ENCODE results near the gene PSMG4. TPM values are rescaled to one million over a fixed set of nuclear protein-coding genes. Genes with fewer than 3 reads are reported as not detected.

PSMG4 gene
- polyA plus RNA-seq, 1 donor (not counting 4 experiments of a cell fraction or from before 2014, with no cell fraction given): 16.3 TPM

- peaks cover 0 to 10% of the 10 kb centered on the region in 2 experiments for H3K36me3 ChIP-seq (ENCODE audit: control insufficient read depth in 2 of 2, extremely low read depth in 1 of 2, insufficient read depth in 2 of 2, low read length in 2 of 2)
- TF ChIP-seq, protein P1, sequence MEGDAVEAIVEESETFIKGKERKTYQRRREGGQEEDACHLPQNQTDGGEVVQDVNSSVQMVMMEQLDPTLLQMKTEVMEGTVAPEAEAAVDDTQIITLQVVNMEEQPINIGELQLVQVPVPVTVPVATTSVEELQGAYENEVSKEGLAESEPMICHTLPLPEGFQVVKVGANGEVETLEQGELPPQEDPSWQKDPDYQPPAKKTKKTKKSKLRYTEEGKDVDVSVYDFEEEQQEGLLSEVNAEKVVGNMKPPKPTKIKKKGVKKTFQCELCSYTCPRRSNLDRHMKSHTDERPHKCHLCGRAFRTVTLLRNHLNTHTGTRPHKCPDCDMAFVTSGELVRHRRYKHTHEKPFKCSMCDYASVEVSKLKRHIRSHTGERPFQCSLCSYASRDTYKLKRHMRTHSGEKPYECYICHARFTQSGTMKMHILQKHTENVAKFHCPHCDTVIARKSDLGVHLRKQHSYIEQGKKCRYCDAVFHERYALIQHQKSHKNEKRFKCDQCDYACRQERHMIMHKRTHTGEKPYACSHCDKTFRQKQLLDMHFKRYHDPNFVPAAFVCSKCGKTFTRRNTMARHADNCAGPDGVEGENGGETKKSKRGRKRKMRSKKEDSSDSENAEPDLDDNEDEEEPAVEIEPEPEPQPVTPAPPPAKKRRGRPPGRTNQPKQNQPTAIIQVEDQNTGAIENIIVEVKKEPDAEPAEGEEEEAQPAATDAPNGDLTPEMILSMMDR (optimal IDR thresholded peaks at IDR 0.05 in 1 of 3, IDR thresholded peaks at IDR 0.05 in 1 of 3, conservative IDR thresholded peaks at IDR 0.05 in 1 of 3; ENCODE audit: extremely low read depth in 1 of 3, insufficient read depth in 2 of 3, low read length in 3 of 3): no peak
- TF ChIP-seq EZH2 (IDR thresholded peaks at IDR 0.05; ENCODE audit: low read length): no peak
- no peak overlapping the region for H3K9ac ChIP-seq (ENCODE audit: control insufficient read depth, extremely low read depth, insufficient read depth, low read length)
- H3K4me3 ChIP-seq (ENCODE audit: control insufficient read depth in 2 of 3, extremely low read depth in 1 of 3, insufficient read depth in 2 of 3, low read depth in 1 of 3, low read length in 3 of 3): no peak overlapping the region
- H3K9me1 ChIP-seq (ENCODE audit: control insufficient read depth, extremely low read depth, insufficient read depth, low read length): no peaks in the 10 kb centered on the region
- no peaks in the 10 kb centered on the region for H3K27me3 ChIP-seq (ENCODE audit: control insufficient read depth, extremely low read depth, insufficient read depth, low read length)
- H3K4me2 ChIP-seq (ENCODE audit: control insufficient read depth, extremely low read depth, insufficient read depth, low read depth, low read length): no peak overlapping the region
- DNase-seq (ENCODE audit: low read depth, low spot score) (no peak), FAIRE-seq (no peak)
- H3K27ac ChIP-seq (ENCODE audit: control insufficient read depth, insufficient read depth, low read length): no peak overlapping the region
- peaks cover under 1% of the 10 kb centered on the region for H4K20me1 ChIP-seq (ENCODE audit: control insufficient read depth, extremely low read depth, insufficient read depth, low read length)
- H3K79me2 ChIP-seq (ENCODE audit: control insufficient read depth, insufficient read depth, low read length): no peaks in the 10 kb centered on the region
- dilution Hi-C loops (cut with MboI; ENCODE audit: extremely low pct_ligation_motif_present, low sequenced_read_pairs): no loop called here
- H3K4me1 ChIP-seq (ENCODE audit: control insufficient read depth, extremely low read depth, insufficient read depth, low read length): peaks cover 5% of the 10 kb centered on the region
- no peaks in the 10 kb centered on the region for H3K9me3 ChIP-seq (ENCODE audit: control insufficient read depth, low read depth, low read length)
- no peak overlapping the region for H2AFZ ChIP-seq (ENCODE audit: control insufficient read depth, low read length)
Measured at GRCh38 chr6:3287308-3287707, 28.6 kb downstream of the PSMG4 start.

- no peaks in the 10 kb centered on the region for H3K9me1 ChIP-seq (ENCODE audit: control insufficient read depth, extremely low read depth, insufficient read depth, low read length)
- dilution Hi-C loops (cut with MboI; ENCODE audit: extremely low pct_ligation_motif_present, low sequenced_read_pairs): no loop called here
- H4K20me1 ChIP-seq (ENCODE audit: control insufficient read depth, extremely low read depth, insufficient read depth, low read length): no peaks in the 10 kb centered on the region
- no peak overlapping the region for H3K9ac ChIP-seq (ENCODE audit: control insufficient read depth, extremely low read depth, insufficient read depth, low read length)
- no peak overlapping the region for H3K4me3 ChIP-seq (ENCODE audit: control insufficient read depth in 2 of 3, extremely low read depth in 1 of 3, insufficient read depth in 2 of 3, low read depth in 1 of 3, low read length in 3 of 3)
- peaks cover 2% of the 10 kb centered on the region for H3K4me1 ChIP-seq (ENCODE audit: control insufficient read depth, extremely low read depth, insufficient read depth, low read length)
- no peak overlapping the region for H3K4me2 ChIP-seq (ENCODE audit: control insufficient read depth, extremely low read depth, insufficient read depth, low read depth, low read length)
- H3K27me3 ChIP-seq (ENCODE audit: control insufficient read depth, extremely low read depth, insufficient read depth, low read length): no peaks in the 10 kb centered on the region
- no peak for TF ChIP-seq EZH2 (IDR thresholded peaks at IDR 0.05; ENCODE audit: low read length)
- TF ChIP-seq, protein P1 (optimal IDR thresholded peaks at IDR 0.05 in 1 of 3, IDR thresholded peaks at IDR 0.05 in 1 of 3, conservative IDR thresholded peaks at IDR 0.05 in 1 of 3; ENCODE audit: extremely low read depth in 1 of 3, insufficient read depth in 2 of 3, low read length in 3 of 3): no peak
- H2AFZ ChIP-seq (ENCODE audit: control insufficient read depth, low read length): no peak overlapping the region
- no peaks in the 10 kb centered on the region for H3K9me3 ChIP-seq (ENCODE audit: control insufficient read depth, low read depth, low read length)
- peak; percentile 23 for FAIRE-seq
- DNase-seq (ENCODE audit: low read depth, low spot score): no peak
- no peak overlapping the region for H3K27ac ChIP-seq (ENCODE audit: control insufficient read depth, insufficient read depth, low read length)
- H3K79me2 ChIP-seq (ENCODE audit: control insufficient read depth, insufficient read depth, low read length): no peaks in the 10 kb centered on the region
- peaks cover 0 to 10% of the 10 kb centered on the region in 2 experiments for H3K36me3 ChIP-seq (ENCODE audit: control insufficient read depth in 2 of 2, extremely low read depth in 1 of 2, insufficient read depth in 2 of 2, low read length in 2 of 2)
Measured at GRCh38 chr6:3287976-3288707, 29.4 kb downstream of the PSMG4 start.
